K562 (cell line): ENCODE data around the gene TCEANC. TPM values are rescaled to one million over a fixed set of nuclear protein-coding genes. Genes with fewer than 3 reads are reported as not detected.

Experiments
- ARHGAP35 ChIP-seq: fragments of 450-650 bp; IDR thresholded peaks from 2 replicates; pipeline ENCODE4 v1.6.1; 2018; ENCODE audit not compliant: partially characterized antibody
- CBX3 ChIP-seq, 2 experiments: IDR thresholded peaks; 1 replicate in 1 of 2; 2 replicates in 1 of 2; pipeline ENCODE4 v1.6.1; 2012; ENCODE audit warnings: inconsistent platforms in 2 of 2, low read length in 2 of 2, borderline replicate concordance in 1 of 2, control low read depth in 1 of 2
- FOXA3 ChIP-seq, 2 experiments: fragments of 450-650 bp in 1 of 2; sonication (generic) in 1 of 2; formaldehyde crosslinking; IDR thresholded peaks in 1 of 2; conservative IDR thresholded peaks in 1 of 2; 2 replicates each; pipeline versions ENCODE4 v1.4.0 to v1.8.0; 2020 to 2022; ENCODE audit warnings: mild to moderate bottlenecking in 2 of 2, missing genetic modification reagents in 1 of 2
- HCFC1 ChIP-seq: IDR thresholded peaks from 2 replicates; pipeline ENCODE4 v1.6.1; 2012; ENCODE audit warnings: low read depth, low read length, improper control_type of control experiment
- HLTF ChIP-seq: fragments of 450-650 bp; IDR thresholded peaks from 2 replicates; pipeline ENCODE4 v1.6.1; 2016
- MAFF ChIP-seq: IDR thresholded peaks from 2 replicates; pipeline ENCODE4 v1.6.1; 2012; ENCODE audit warnings: low read length, improper control_type of control experiment
- MTA2 ChIP-seq: fragments of 450-650 bp; IDR thresholded peaks from 2 replicates; pipeline ENCODE4 v1.6.1; 2016; ENCODE audit warnings: low read depth
- NEUROD1 ChIP-seq: fragments of 150-350 bp; IDR thresholded peaks from 2 replicates; pipeline ENCODE4 v1.6.1; 2014; ENCODE audit warnings: borderline replicate concordance, low read length, low read depth; ENCODE audit not compliant: partially characterized antibody
- NONO ChIP-seq, 2 experiments: fragments of 200-400 bp in 1 of 2; fragments of 450-650 bp in 1 of 2; formaldehyde crosslinking in 1 of 2; IDR thresholded peaks; 2 replicates each; pipeline ENCODE4 v1.6.1; 2017; ENCODE audit warnings: low read depth in 2 of 2, mild to moderate bottlenecking in 2 of 2, moderate library complexity in 2 of 2, low read length in 1 of 2
- POLR2AphosphoS2 ChIP-seq: IDR thresholded peaks from 2 replicates; pipeline ENCODE4 v1.6.1; 2012; ENCODE audit warnings: low read length, improper control_type of control experiment
- PTRF ChIP-seq: fragments of 450-650 bp; IDR thresholded peaks from 2 replicates; pipeline ENCODE4 v1.6.1; 2016; ENCODE audit warnings: mild to moderate bottlenecking, missing genetic modification characterization, missing compliant biosample characterization
- RBFOX2 ChIP-seq: fragments of 200-400 bp; formaldehyde crosslinking; IDR thresholded peaks from 2 replicates; pipeline ENCODE4 v1.6.1; 2017; ENCODE audit warnings: low read depth, mild to moderate bottlenecking, low read length, moderate library complexity
- RCOR1 ChIP-seq, 2 experiments: IDR thresholded peaks; 2 replicates each; pipeline ENCODE4 v1.6.1; 2012; ENCODE audit warnings: low read depth in 2 of 2, low read length in 2 of 2, borderline replicate concordance in 1 of 2, improper control_type of control experiment in 1 of 2
- STAT5B ChIP-seq: fragments of 250-450 bp; sonication (Bioruptor Pico); IDR thresholded peaks from 2 replicates; pipeline ENCODE4 v1.8.0; 2021; ENCODE audit warnings: mild to moderate bottlenecking, inconsistent platforms
- TAF15 ChIP-seq: fragments of 200-400 bp; formaldehyde crosslinking; IDR thresholded peaks from 2 replicates; pipeline ENCODE4 v1.6.1; 2017; ENCODE audit warnings: mild to moderate bottlenecking, low read depth, low read length, moderate library complexity
- XRCC5 ChIP-seq: fragments of 200-400 bp; formaldehyde crosslinking; IDR thresholded peaks from 2 replicates; pipeline ENCODE4 v1.6.1; 2017; ENCODE audit warnings: low read depth, mild to moderate bottlenecking, low read length
- ZNF347 ChIP-seq: fragments of 450-650 bp; formaldehyde crosslinking; IDR thresholded peaks from 2 replicates; pipeline ENCODE4 v1.4.0; 2020; ENCODE audit warnings: low read depth, mild to moderate bottlenecking, moderate library complexity
- ZNF408 ChIP-seq: fragments of 250-450 bp; sonication (Bioruptor Pico); IDR thresholded peaks from 2 replicates; pipeline ENCODE4 v1.4.0; 2020; ENCODE audit warnings: low read depth, mild to moderate bottlenecking, moderate library complexity
- polyA plus RNA-seq, 8 experiments: library from polyadenylated mRNA; depleted of rRNA in 4 of 8; stranded (reverse) in 5 of 8; unstranded in 3 of 8; fragments of >200 nt; fragmentation: Nextera tagmentation in 2 of 8; fragmentation: Illumina TruSeq in 1 of 8; extraction: Ambion mirVana in 2 of 8; extraction: Trizol in 1 of 8; gene quantifications; 2 replicates each; pipeline versions ENCODE4 v1.2.1 to v1.2.3, GENCODE V29; 2011 to 2014; ENCODE audit warnings: inconsistent platforms in 1 of 8, missing spikeins in 1 of 8
- total RNA-seq, 7 experiments: library from RNA; depleted of rRNA in 6 of 7; stranded (reverse); fragments of >200 nt in 6 of 7; fragmentation: Illumina TruSeq in 2 of 7; extraction: Trizol in 2 of 7; gene quantifications; 2 replicates each; pipeline versions ENCODE4 v1.2.1 to v1.2.3, GENCODE V29; 2011 to 2021; ENCODE audit warnings: low replicate concordance in 1 of 7
- TF ChIP-seq, protein P1 (sequence below): sonication (generic); formaldehyde crosslinking; IDR thresholded peaks from 2 replicates; pipeline ENCODE4 v1.8.1; 2023; ENCODE audit warnings: mild to moderate bottlenecking, missing genetic modification reagents
- TF ChIP-seq, protein P2 (sequence below): fragments of 250-450 bp; sonication (Bioruptor Pico); IDR thresholded peaks from 2 replicates; pipeline ENCODE4 v1.8.0; 2022; ENCODE audit warnings: moderate library complexity, mild to moderate bottlenecking, inconsistent platforms
- TF ChIP-seq, protein P3 (sequence below): sonication (generic); formaldehyde crosslinking; IDR thresholded peaks from 2 replicates; pipeline ENCODE4 v1.8.0; 2022; ENCODE audit warnings: missing genetic modification reagents, mild to moderate bottlenecking, borderline replicate concordance
- TF ChIP-seq, protein P4 (sequence below): fragments of 250-450 bp; sonication (Bioruptor Pico); IDR thresholded peaks from 2 replicates; pipeline ENCODE4 v1.6.1; 2021; ENCODE audit warnings: mild to moderate bottlenecking

TCEANC gene
- total and polyA plus RNA-seq, 9 of the 15 experiments (the other 6 are each of a cell fraction or from before 2014, with no cell fraction given), result 1.2 to 2.8 (median 2.0) TPM

DNA sequence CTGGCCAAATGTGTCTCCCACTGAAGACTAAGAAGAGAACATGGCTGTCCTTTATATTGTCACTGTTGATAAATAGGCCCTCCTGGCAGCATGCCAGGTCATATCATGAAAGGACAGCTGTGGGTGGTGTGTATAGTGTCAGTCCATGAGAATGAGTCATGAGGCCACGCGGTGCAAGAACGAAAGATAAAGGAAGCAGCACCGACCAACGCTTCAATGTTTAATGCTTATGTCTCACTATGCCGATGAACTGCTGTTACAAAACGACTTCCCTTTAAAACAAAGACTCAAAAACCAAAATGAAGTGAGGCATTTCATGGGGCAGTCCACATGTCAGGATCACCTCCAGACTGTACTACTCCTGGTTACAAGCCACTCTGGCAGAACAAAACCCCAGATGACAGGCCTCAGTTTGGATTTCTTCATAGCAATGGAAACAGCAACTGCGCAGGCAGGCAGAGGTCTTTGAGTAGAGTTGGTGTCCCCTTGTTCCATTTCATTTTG, 5.2 kb upstream of the TCEANC start (continued):
- TF ChIP-seq, protein P1, sequence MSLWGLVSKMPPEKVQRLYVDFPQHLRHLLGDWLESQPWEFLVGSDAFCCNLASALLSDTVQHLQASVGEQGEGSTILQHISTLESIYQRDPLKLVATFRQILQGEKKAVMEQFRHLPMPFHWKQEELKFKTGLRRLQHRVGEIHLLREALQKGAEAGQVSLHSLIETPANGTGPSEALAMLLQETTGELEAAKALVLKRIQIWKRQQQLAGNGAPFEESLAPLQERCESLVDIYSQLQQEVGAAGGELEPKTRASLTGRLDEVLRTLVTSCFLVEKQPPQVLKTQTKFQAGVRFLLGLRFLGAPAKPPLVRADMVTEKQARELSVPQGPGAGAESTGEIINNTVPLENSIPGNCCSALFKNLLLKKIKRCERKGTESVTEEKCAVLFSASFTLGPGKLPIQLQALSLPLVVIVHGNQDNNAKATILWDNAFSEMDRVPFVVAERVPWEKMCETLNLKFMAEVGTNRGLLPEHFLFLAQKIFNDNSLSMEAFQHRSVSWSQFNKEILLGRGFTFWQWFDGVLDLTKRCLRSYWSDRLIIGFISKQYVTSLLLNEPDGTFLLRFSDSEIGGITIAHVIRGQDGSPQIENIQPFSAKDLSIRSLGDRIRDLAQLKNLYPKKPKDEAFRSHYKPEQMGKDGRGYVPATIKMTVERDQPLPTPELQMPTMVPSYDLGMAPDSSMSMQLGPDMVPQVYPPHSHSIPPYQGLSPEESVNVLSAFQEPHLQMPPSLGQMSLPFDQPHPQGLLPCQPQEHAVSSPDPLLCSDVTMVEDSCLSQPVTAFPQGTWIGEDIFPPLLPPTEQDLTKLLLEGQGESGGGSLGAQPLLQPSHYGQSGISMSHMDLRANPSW, result no peak
- TF ChIP-seq ARHGAP35 (no peak), HCFC1 (no peak), RBFOX2 (peak; percentile 66), XRCC5 (no peak), STAT5B (CRISPR knock-in tag) (no peak), HLTF (no peak), MTA2 (peak; percentile 87), MAFF (no peak; the same call in 1 of the 2 replicates), RCOR1 (IDR thresholded peaks at IDR 0.05; ENCODE audit: borderline replicate concordance in 1 of 2, low read depth in 2 of 2, low read length in 2 of 2) (peak in 1 of 2 experiments; percentile 67; a peak in 1 of 4 replicates), PTRF (tag) (0 out of 2 replicates have a peak, but pooled peaks have one; percentile 14), ZNF408 (CRISPR knock-in tag) (no peak), NONO (IDR thresholded peaks at IDR 0.05; ENCODE audit: low read depth in 2 of 2, low read length in 1 of 2) (peak in 1 of 2 experiments; percentile 63; a peak in 2 of 4 replicates), ZNF347 (CRISPR knock-in tag) (no peak), TAF15 (no peak), CBX3 (IDR thresholded peaks at IDR 0.05; ENCODE audit: borderline replicate concordance in 1 of 2, low read length in 2 of 2) (peak in 1 of 2 experiments; percentile 88; a peak in 1 of 3 replicates), NEUROD1 (peak; percentile 80), FOXA3 (CRISPR knock-in tag; conservative IDR thresholded peaks at IDR 0.05 in 1 of 2, IDR thresholded peaks at IDR 0.05 in 1 of 2) (0 out of 4 replicates have a peak, but pooled peaks have one; percentile 19 to 20), POLR2AphosphoS2 (no peak)
- TF ChIP-seq, protein P2, sequence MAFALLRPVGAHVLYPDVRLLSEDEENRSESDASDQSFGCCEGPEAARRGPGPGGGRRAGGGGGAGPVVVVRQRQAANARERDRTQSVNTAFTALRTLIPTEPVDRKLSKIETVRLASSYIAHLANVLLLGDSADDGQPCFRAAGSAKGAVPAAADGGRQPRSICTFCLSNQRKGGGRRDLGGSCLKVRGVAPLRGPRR (CRISPR knock-in tag), result peak; percentile 41; the same call in 1 of the 2 replicates
- TF ChIP-seq, protein P3, sequence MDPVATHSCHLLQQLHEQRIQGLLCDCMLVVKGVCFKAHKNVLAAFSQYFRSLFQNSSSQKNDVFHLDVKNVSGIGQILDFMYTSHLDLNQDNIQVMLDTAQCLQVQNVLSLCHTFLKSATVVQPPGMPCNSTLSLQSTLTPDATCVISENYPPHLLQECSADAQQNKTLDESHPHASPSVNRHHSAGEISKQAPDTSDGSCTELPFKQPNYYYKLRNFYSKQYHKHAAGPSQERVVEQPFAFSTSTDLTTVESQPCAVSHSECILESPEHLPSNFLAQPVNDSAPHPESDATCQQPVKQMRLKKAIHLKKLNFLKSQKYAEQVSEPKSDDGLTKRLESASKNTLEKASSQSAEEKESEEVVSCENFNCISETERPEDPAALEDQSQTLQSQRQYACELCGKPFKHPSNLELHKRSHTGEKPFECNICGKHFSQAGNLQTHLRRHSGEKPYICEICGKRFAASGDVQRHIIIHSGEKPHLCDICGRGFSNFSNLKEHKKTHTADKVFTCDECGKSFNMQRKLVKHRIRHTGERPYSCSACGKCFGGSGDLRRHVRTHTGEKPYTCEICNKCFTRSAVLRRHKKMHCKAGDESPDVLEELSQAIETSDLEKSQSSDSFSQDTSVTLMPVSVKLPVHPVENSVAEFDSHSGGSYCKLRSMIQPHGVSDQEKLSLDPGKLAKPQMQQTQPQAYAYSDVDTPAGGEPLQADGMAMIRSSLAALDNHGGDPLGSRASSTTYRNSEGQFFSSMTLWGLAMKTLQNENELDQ (CRISPR knock-in tag), result no peak
- TF ChIP-seq, protein P4, sequence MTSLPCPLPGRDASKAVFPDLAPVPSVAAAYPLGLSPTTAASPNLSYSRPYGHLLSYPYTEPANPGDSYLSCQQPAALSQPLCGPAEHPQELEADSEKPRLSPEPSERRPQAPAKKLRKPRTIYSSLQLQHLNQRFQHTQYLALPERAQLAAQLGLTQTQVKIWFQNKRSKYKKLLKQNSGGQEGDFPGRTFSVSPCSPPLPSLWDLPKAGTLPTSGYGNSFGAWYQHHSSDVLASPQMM (CRISPR knock-in tag), result no peak
